SK-N-SH treated with all-trans-retinoic acid at 6 μM for 48 hours (cell line): ENCODE measurements around the gene CHEK1.

Experiments used
- ATAC-seq: fragments of 200-7000 bp; cut with Tn5 transposase; 3 replicates; pipeline ENCODE4 v1.9.1; 2020; ENCODE audit warnings: mild to moderate bottlenecking, moderate library complexity
- ARNTL ChIP-seq: fragments of 450-650 bp; formaldehyde crosslinking; IDR thresholded peaks from 2 replicates; pipeline ENCODE4 v1.5.0; 2020; ENCODE audit warnings: low read depth, mild to moderate bottlenecking, moderate library complexity, borderline replicate concordance
- BACH2 ChIP-seq: fragments of 250-450 bp; sonication (Bioruptor Pico); IDR thresholded peaks from 2 replicates; pipeline ENCODE4 v1.9.0; 2021; ENCODE audit warnings: mild to moderate bottlenecking, borderline replicate concordance
- CSDC2 ChIP-seq: fragments of 250-450 bp; sonication (Bioruptor Pico); IDR thresholded peaks from 2 replicates; pipeline ENCODE4 v1.5.0; 2020; ENCODE audit warnings: mild to moderate bottlenecking, moderate library complexity
- ESRRG ChIP-seq: fragments of 250-450 bp; sonication (Bioruptor Pico); IDR thresholded peaks from 2 replicates; pipeline ENCODE4 v1.6.1; 2021; ENCODE audit warnings: mild to moderate bottlenecking
- GLIS3 ChIP-seq: fragments of 250-450 bp; sonication (Bioruptor Pico); IDR thresholded peaks from 2 replicates; pipeline ENCODE4 v1.5.0; 2020; ENCODE audit warnings: mild to moderate bottlenecking, moderate library complexity
- ISL1 ChIP-seq: fragments of 250-450 bp; sonication (Bioruptor Pico); IDR thresholded peaks from 2 replicates; pipeline ENCODE4 v2.1.2; 2022; ENCODE audit warnings: mild to moderate bottlenecking, moderate library complexity
- OSR1 ChIP-seq: fragments of 250-450 bp; sonication (Bioruptor Pico); IDR thresholded peaks from 2 replicates; pipeline ENCODE4 v1.8.0; 2022; ENCODE audit warnings: moderate library complexity, mild to moderate bottlenecking, inconsistent platforms
- POU6F1 ChIP-seq: fragments of 250-450 bp; sonication (Bioruptor Pico); IDR thresholded peaks from 2 replicates; pipeline ENCODE4 v1.8.0; 2021; ENCODE audit warnings: low read depth, mild to moderate bottlenecking, moderate library complexity, borderline replicate concordance
- PPARA ChIP-seq: fragments of 250-450 bp; sonication (Bioruptor Pico); IDR thresholded peaks from 2 replicates; pipeline ENCODE4 v1.5.0; 2020; ENCODE audit warnings: mild to moderate bottlenecking, borderline replicate concordance
- RARB ChIP-seq: fragments of 250-450 bp; sonication (Bioruptor Pico); IDR thresholded peaks from 2 replicates; pipeline ENCODE4 v1.8.0; 2021; ENCODE audit warnings: mild to moderate bottlenecking, moderate library complexity
- SNAI2 ChIP-seq: fragments of 250-450 bp; sonication (Bioruptor Pico); IDR thresholded peaks from 2 replicates; pipeline ENCODE4 v1.5.0; 2020; ENCODE audit warnings: mild to moderate bottlenecking, moderate library complexity
- TCF4 ChIP-seq: fragments of 250-450 bp; sonication (Bioruptor Pico); IDR thresholded peaks from 2 replicates; pipeline ENCODE4 v1.8.0; 2021; ENCODE audit warnings: mild to moderate bottlenecking, moderate library complexity, borderline replicate concordance
- TOX ChIP-seq: fragments of 250-450 bp; sonication (Bioruptor Pico); IDR thresholded peaks from 2 replicates; pipeline ENCODE4 v1.8.0; 2021; ENCODE audit warnings: mild to moderate bottlenecking, moderate library complexity, borderline replicate concordance
- ZC3H10 ChIP-seq: fragments of 250-450 bp; sonication (Bioruptor Pico); IDR thresholded peaks from 2 replicates; pipeline ENCODE4 v1.5.1; 2021; ENCODE audit warnings: mild to moderate bottlenecking, moderate library complexity
- ZFP3 ChIP-seq: fragments of 250-450 bp; sonication (Bioruptor Pico); IDR thresholded peaks from 2 replicates; pipeline ENCODE4 v1.5.0; 2020; ENCODE audit warnings: mild to moderate bottlenecking, moderate library complexity
- ZFP30 ChIP-seq: fragments of 450-650 bp; formaldehyde crosslinking; IDR thresholded peaks from 2 replicates; pipeline ENCODE4 v1.5.0; 2022; ENCODE audit warnings: mild to moderate bottlenecking, moderate library complexity
- ZNF565 ChIP-seq: fragments of 450-650 bp; formaldehyde crosslinking; conservative IDR thresholded peaks from 2 replicates; pipeline ENCODE4 v1.5.0; 2020; ENCODE audit warnings: low read depth, mild to moderate bottlenecking, moderate library complexity
- ZNF70 ChIP-seq: fragments of 450-650 bp; formaldehyde crosslinking; IDR thresholded peaks from 2 replicates; pipeline ENCODE4 v1.5.0; 2020; ENCODE audit warnings: mild to moderate bottlenecking, moderate library complexity
- ZNF8 ChIP-seq: fragments of 450-650 bp; formaldehyde crosslinking; IDR thresholded peaks from 2 replicates; pipeline ENCODE4 v1.5.0; 2020; ENCODE audit warnings: mild to moderate bottlenecking, moderate library complexity
- TF ChIP-seq, protein P1 (sequence below): fragments of 250-450 bp; sonication (Bioruptor Pico); IDR thresholded peaks from 2 replicates; pipeline ENCODE4 v1.5.1; 2020; ENCODE audit warnings: low read depth, mild to moderate bottlenecking, moderate library complexity
- TF ChIP-seq, protein P2 (sequence below): fragments of 250-450 bp; sonication (Bioruptor Pico); IDR thresholded peaks from 2 replicates; pipeline ENCODE4 v1.5.0; 2020; ENCODE audit warnings: mild to moderate bottlenecking, moderate library complexity
- TF ChIP-seq, protein P3 (sequence below): fragments of 250-450 bp; sonication (Bioruptor Pico); IDR thresholded peaks from 2 replicates; pipeline ENCODE4 v1.8.0; 2020; ENCODE audit warnings: mild to moderate bottlenecking, moderate library complexity, borderline replicate concordance
- TF ChIP-seq, protein P4 (sequence below): fragments of 250-450 bp; sonication (Bioruptor Pico); IDR thresholded peaks from 2 replicates; pipeline ENCODE4 v1.5.1; 2021; ENCODE audit warnings: mild to moderate bottlenecking, moderate library complexity

The CHEK1 gene

GRCh38 chr11:125585487-125585886, 39.5 kb upstream of the CHEK1 start (continued):
- TF ChIP-seq, protein P1, sequence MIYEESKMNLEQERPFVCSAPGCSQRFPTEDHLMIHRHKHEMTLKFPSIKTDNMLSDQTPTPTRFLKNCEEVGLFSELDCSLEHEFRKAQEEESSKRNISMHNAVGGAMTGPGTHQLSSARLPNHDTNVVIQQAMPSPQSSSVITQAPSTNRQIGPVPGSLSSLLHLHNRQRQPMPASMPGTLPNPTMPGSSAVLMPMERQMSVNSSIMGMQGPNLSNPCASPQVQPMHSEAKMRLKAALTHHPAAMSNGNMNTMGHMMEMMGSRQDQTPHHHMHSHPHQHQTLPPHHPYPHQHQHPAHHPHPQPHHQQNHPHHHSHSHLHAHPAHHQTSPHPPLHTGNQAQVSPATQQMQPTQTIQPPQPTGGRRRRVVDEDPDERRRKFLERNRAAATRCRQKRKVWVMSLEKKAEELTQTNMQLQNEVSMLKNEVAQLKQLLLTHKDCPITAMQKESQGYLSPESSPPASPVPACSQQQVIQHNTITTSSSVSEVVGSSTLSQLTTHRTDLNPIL (CRISPR knock-in tag), result no peak
- no peak for TF ChIP-seq GLIS3 (CRISPR knock-in tag)
- TF ChIP-seq ZFP30, result no peak

- ATAC-seq, result no peak
- TF ChIP-seq BACH2 (no peak), ZNF70 (CRISPR knock-in tag) (no peak), ZFP30 (no peak), ZC3H10 (CRISPR knock-in tag) (no peak), ARNTL (CRISPR knock-in tag) (no peak), TOX (CRISPR knock-in tag) (no peak), PPARA (no peak), SNAI2 (no peak), ISL1 (CRISPR knock-in tag) (no peak), GLIS3 (CRISPR knock-in tag) (no peak), ESRRG (CRISPR knock-in tag) (no peak), POU6F1 (CRISPR knock-in tag) (no peak), OSR1 (CRISPR knock-in tag) (no peak), TCF4 (CRISPR knock-in tag) (no peak), RARB (CRISPR knock-in tag) (no peak)
- TF ChIP-seq, protein P2, sequence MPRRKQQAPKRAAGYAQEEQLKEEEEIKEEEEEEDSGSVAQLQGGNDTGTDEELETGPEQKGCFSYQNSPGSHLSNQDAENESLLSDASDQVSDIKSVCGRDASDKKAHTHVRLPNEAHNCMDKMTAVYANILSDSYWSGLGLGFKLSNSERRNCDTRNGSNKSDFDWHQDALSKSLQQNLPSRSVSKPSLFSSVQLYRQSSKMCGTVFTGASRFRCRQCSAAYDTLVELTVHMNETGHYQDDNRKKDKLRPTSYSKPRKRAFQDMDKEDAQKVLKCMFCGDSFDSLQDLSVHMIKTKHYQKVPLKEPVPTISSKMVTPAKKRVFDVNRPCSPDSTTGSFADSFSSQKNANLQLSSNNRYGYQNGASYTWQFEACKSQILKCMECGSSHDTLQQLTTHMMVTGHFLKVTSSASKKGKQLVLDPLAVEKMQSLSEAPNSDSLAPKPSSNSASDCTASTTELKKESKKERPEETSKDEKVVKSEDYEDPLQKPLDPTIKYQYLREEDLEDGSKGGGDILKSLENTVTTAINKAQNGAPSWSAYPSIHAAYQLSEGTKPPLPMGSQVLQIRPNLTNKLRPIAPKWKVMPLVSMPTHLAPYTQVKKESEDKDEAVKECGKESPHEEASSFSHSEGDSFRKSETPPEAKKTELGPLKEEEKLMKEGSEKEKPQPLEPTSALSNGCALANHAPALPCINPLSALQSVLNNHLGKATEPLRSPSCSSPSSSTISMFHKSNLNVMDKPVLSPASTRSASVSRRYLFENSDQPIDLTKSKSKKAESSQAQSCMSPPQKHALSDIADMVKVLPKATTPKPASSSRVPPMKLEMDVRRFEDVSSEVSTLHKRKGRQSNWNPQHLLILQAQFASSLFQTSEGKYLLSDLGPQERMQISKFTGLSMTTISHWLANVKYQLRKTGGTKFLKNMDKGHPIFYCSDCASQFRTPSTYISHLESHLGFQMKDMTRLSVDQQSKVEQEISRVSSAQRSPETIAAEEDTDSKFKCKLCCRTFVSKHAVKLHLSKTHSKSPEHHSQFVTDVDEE (CRISPR knock-in tag), result no peak
- TF ChIP-seq, protein P1 (CRISPR knock-in tag), result no peak
- TF ChIP-seq, protein P3, sequence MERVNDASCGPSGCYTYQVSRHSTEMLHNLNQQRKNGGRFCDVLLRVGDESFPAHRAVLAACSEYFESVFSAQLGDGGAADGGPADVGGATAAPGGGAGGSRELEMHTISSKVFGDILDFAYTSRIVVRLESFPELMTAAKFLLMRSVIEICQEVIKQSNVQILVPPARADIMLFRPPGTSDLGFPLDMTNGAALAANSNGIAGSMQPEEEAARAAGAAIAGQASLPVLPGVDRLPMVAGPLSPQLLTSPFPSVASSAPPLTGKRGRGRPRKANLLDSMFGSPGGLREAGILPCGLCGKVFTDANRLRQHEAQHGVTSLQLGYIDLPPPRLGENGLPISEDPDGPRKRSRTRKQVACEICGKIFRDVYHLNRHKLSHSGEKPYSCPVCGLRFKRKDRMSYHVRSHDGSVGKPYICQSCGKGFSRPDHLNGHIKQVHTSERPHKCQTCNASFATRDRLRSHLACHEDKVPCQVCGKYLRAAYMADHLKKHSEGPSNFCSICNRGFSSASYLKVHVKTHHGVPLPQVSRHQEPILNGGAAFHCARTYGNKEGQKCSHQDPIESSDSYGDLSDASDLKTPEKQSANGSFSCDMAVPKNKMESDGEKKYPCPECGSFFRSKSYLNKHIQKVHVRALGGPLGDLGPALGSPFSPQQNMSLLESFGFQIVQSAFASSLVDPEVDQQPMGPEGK (CRISPR knock-in tag), result no peak
These were observed 38.3 kb upstream of the CHEK1 start for GRCh38 chr11:125586623-125587022.

DNA sequence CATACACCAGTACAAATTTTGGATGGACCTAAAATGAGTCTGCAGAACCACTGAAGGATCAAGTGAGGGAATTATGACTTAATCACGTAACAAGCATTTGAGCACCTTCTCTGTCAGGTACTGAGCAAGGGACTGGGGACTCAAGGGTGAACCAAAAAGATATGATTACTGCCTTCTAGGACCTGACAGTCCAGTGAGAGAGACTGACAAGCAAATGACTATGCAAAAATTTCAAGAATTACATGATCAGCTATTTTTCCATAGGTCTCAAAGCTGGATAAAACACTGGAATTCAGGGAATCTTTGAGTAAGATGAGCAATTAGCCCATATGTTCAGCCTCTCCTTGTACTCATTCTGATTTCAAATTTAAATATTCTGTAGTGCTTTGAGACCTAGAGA, 37.5 kb upstream of the CHEK1 start:
- TF ChIP-seq POU6F1 (CRISPR knock-in tag) (no peak), CSDC2 (CRISPR knock-in tag) (no peak), GLIS3 (CRISPR knock-in tag) (no peak), BACH2 (no peak), TOX (CRISPR knock-in tag) (no peak), ESRRG (CRISPR knock-in tag) (no peak), OSR1 (CRISPR knock-in tag) (no peak), ZFP3 (CRISPR knock-in tag) (no peak), ZNF8 (CRISPR knock-in tag) (no peak), ZC3H10 (CRISPR knock-in tag) (no peak), ZNF565 (CRISPR knock-in tag) (no peak), ZFP30 (no peak), ISL1 (CRISPR knock-in tag) (no peak), SNAI2 (no peak), ARNTL (CRISPR knock-in tag) (no peak)
- TF ChIP-seq, protein P4, sequence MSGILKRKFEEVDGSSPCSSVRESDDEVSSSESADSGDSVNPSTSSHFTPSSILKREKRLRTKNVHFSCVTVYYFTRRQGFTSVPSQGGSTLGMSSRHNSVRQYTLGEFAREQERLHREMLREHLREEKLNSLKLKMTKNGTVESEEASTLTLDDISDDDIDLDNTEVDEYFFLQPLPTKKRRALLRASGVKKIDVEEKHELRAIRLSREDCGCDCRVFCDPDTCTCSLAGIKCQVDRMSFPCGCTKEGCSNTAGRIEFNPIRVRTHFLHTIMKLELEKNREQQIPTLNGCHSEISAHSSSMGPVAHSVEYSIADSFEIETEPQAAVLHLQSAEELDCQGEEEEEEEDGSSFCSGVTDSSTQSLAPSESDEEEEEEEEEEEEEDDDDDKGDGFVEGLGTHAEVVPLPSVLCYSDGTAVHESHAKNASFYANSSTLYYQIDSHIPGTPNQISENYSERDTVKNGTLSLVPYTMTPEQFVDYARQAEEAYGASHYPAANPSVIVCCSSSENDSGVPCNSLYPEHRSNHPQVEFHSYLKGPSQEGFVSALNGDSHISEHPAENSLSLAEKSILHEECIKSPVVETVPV (CRISPR knock-in tag), result no peak
- TF ChIP-seq, protein P2 (CRISPR knock-in tag), result no peak
- ATAC-seq, result no peak
